KG1 (cell line): ENCODE results near the gene CORT.
A peak's percentile ranks its signal among the peaks of the same experiment; 100 is the strongest.

Source experiments
- DNase-seq: peaks from one replicate; lab custom pipeline; 2025; lab: John Stamatoyannopoulos, UW

The CORT gene

DNA sequence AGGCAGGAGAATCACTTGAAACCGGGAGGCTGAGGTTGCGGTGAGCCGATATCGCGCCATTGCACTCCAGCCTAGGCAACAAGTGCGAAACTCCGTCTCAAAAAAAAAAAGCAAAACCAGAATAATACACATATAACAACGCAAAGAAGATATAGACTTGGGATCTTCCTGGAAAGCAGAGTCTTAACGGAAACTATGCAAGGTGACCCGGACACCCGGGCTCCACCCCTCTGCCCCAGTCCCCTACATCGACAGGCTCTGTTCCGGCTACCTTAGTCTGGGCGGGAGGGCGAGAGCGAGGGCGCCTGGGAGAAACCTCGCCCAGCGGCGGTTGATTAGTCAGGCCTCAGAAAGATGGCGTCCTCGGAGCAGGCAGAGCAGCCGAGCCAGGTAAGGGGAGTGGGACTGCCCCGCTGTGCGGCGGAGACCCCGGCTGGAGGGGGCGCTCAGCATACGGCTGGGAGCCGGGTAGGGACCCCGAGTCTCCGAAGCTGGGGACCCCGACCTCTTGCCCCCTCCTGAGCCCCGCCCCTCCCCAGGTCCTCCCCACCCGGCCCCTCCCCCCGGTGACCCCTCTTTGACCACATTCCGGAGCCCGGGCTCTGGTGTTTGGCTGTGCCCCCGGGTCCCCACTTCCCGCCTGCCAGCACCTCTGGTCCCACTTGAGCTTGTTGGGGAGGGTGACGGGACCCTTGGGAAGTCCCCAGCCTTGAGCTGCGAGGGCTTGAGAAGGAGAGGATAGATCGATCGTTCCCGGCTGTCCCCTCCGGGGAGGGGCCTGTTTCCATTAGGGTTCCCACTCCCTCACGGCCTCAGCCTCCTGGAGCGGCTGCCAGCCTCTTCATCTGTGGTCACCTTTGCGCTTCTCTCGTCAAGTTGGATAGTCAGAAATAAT lies 25.0 kb downstream of the CORT start, which contains the start of gene PEX14:
Gene PEX14 (plus strand): TSS at position 338 of the 895 bp plus-strand sequence. CDS start 17 bp downstream, at position 355.
- DNase-seq, result peak; percentile 44

DNA sequence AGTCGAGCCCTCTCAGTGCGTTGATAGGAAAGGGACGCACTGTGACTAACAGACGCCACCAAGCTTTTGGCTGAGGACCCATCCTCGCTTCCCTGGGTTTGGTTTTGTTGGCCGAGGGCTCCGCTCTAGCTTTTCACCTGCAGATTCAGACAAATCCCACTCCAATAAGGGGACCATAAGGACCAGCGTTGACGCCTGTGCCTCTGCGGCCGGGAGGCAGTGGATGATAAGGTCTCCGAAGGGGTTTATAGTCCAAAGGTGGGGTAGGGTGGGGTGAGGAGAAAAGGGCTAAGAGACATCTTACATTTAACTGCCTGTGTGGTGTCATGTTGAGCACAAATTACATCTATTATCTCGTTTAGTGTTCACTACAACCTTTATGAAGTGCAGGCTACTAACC lies 25.7 kb downstream of the CORT start:
- DNase-seq, result no peak

DNA sequence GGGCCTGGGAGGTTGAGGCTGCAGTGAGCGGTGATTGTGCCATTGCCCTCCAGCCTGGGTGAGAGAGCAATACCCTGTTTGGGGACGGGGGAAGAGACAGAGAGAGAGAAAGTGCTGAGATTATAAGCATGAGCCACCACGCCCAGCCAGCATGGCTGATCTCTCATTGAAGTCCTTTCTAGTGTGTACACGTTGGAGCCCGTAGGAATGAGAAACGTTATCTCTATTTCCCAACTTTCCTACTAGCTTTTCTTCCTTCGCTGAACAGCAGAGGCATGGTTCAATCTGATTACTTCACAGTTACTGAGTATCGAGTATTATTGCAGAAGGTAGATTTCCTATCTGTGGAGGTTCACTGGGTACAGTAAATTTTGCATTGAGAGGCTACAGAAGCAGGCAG lies 29.5 kb downstream of the CORT start:
- no peak for DNase-seq

DNA sequence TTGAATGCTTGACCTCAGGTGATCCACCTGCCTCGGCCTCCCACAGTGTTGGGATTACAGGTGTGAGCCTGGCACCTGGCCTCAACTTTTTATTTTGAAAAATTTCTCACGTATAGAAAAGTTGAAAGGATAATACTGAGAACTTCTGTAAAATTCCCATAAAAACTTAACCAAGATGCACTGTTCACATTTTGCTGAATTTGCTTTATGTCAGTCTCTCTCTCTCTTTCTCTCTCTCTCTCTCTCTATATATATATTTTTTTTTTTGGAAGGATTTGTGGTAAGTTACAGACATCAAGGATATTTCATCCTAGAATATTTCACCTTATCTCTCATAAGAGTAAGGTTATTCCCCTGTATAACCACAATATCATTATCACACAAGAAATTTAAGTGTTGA lies 30.8 kb downstream of the CORT start:
- DNase-seq, result no peak

DNA sequence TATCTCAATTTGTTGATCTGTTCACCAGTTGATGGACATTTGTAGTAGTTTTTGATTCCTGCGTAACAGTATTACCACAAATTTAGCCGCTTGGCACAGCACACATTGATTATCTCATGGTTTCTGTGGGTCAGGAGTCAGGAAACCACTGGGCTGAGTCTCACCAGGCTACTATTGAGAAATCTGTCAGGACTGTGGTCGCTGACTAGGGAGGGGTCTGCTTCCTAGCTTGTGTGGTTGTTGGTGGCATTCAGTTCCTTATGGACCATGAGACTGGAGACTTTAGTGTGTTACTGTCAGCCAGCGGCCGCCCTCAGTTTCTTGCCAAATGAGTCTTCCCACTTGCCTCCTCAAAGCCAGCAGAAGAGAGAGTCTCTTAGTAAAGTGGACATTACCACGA lies 34.7 kb downstream of the CORT start:
- DNase-seq, result no peak

DNA sequence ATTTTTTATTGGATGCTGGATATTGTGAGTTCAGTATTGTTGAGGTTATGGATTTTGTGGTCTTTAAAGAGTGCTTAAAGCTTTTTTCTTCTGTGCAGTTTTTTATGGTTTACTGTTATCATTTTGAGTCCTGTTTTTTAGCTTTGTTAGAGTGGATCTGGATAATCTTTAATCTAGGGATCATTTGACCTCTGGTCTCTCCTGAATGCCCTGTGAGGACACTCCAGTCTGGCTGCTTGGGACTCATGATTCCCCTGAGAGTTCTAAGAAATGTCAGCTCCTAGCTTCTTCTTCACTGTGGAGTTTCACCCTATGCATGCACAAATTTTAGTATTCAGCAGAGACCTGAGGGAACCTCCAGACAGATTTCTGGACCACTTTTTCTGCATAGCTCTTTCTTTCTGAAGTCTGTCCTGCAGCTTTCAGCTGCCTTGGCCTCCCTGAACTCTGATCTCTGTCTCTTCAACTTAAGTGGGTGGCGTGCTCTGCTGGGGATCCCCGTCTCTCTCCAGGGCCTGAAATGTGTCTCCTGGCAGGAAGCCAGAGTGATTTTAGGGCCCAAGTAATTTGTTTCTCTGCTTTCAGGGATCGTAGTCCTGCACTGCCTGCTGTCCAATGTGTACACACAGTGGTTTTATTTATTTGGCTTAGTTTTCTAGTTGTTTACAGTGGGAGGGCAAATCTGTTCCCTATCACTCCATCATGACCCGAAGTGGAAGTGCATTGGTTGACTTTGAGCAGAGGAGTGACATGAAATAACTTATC lies 39.6 kb downstream of the CORT start:
- DNase-seq, result no peak

DNA sequence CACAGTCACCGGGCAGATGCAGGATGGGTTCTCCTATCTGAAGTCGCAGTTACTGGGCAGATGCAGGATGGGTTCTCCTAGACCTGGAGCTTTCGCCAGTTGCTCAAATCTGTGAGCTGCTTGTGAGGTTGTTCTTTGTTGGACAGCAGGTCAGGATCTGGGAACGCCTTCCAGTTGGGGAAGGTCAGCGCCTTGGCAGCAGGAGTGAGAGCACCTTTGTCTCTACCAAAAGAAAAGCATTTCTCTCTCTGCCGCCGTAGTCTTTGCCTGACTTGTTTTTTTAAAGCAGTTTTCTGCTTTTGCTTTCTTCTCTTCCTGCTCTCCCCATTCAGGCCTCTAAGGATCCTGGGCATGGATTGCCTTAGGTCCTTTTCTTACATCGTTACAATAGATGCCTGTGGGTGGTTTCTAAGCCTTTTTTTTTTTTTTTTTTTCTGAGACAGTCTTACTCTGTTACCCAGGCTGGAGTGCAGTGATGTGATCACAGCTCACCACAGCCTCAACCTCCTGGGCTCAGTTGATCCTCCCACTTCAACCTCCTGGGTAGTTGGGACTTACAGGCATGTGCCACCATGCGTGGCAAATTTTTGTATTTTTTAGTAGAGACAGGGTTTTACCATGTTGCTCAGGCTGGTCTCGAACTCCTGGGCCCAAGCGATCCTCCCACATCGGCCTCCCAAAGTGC lies 40.6 kb downstream of the CORT start:
- DNase-seq, result no peak

DNA sequence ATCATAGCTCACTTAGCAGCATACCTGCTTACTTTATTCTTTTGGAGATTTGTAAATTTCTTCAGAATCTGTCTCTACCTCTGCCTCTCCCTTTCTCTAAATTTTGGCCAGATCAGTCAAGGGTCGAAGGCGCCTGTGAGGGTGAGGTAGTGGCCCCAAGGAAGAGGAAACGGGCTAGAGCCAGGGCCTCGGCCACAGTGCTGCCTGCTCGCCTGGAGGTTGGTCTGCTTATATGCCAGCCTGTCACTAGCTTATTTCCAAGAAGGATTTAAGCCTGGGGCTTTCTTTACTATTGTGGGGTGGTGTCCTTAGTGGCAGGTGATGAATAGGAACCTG lies 44.6 kb downstream of the CORT start:
- no peak for DNase-seq

DNA sequence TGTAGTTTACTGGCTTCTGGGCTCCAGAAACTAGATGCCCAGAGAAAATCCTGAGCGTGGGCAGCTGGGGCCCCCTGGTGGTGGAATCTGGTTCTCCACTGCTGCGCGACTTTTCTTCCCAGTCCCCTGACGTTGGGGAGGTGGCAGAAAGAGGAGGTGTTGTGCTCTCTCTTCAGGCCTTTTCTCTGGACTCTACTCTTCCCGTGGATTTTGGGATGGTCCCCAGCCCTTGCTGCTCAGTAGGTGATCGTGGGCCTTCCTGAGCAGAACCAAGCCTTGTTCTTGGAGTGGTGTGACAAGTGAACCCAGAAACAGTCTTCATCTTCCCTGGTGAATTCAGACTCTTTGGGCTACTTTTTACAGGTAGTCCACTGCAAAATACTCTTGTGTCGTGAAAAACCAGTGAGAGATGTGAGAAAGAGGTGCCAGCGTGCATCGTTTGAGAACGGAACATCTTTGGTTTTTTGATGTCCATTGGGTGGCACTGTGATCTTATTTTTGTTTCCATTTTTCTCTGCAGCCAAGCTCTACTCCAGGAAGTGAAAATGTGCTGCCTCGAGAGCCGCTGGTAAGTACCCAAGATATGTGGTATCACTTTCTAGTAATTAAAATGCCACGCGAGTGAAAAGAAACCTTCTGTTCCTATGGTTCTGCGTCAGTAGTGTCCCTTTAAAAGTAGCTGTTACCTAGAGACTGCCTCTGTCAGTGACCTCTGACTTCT lies 45.1 kb downstream of the CORT start:
- DNase-seq, result peak; percentile 65

DNA sequence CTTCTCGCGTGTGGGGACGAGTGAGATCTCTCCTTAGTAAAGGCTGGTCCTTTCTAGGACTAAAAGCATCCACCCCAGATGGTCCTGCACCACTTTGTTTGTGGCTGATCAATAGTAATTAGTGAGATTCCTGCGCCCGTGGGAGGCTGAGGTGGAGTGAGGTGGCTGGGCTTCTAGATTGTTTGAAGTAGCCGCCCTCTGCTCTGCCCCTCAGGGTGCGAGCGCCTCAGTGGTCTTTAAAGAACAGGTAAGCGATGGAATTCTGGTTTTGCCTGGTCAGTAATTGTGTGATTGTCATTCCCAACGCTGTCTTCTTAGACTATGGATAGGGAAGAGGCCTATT lies 45.6 kb downstream of the CORT start:
- no peak for DNase-seq

DNA sequence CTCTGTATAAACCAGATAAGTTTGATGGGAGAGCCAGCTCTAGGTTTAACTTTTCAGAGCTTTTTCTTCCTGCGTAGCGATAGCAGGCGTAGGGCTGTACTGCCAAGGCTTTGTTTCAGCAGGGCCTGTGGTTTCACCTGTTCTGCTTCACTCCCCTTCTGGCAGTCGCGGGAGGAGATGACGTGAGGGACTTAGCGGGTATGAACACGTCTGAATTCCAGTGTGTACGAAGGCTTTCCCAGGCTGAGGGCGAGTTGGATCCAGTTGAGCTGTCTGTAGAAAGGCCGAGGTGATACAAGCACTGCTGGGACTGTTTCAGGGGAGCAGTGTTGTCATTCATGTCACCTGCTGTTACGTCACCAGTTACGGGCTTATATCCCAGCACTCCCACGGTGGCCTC lies 46.1 kb downstream of the CORT start:
- no peak for DNase-seq

DNA sequence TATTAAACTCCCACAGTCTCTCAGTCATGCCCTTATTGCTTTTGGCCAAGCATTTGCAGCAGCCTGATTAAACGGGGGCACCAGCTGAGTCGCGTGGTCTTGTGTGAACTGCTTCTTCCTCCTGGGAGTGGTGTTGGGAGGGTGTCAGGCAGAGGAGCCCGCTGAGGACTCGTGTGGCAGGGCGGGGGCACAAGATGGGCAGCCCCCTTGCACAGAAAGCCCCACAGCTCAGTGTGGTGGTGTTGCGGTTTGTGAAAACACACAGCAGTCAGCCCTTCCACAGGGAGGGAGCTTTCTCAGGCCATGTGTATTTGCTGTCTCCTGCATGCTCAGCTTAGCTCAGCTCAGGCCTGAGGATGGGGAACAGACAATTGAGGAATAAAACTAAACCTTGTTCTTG lies 47.3 kb downstream of the CORT start:
- DNase-seq, result no peak

DNA sequence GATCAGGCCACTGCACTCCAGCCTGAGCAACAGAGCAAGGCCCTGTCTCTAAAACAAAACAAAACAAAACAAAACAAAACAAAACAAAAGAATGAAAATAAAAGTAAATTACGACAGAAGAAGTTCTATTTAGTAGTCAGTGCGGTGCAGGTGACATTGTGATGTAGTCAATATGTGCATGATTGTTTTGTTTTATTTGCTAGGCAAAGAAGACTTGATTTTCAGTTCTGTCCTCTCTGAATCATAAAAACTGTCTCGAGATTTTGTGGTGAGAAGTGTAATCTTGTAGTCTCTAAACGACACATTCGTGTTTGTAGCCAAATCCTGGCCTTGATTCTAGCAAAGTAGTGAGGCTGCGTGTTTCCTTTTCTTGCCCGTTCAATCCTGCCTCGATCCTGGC lies 48.4 kb downstream of the CORT start:
- DNase-seq, result no peak
